GM12878 (cell line): ENCODE measurements around the gene PYGO2. TPM values are rescaled to one million over a fixed set of nuclear protein-coding genes. Genes with fewer than 3 reads are reported as not detected.

Experiments used
- ATAC-seq: fragments of 200-7000 bp; cut with Tn5 transposase; 3 replicates; pipeline ENCODE4 v1.9.1; 2020; ENCODE audit warnings: mild to moderate bottlenecking, moderate library complexity
- BruUV-seq: library from RNA; stranded (reverse); fragments of 400-500 nt; replicated peaks from 2 replicates; lab custom pipeline; 2021; lab: Mats Ljungman, UMichigan
- CTCF ChIA-PET: fragments of 300-600 bp; sonication (Branson Sonifier 250); formaldehyde crosslinking; extraction: SDS; loops from one replicate; lab custom pipeline; 2021; ENCODE audit warnings: inconsistent platforms; lab: Yijun Ruan, JAX
- POLR2A ChIA-PET: fragments of 350-600 bp; formaldehyde crosslinking; extraction: SDS; loops from one replicate; lab custom pipeline; 2021; ENCODE audit warnings: inconsistent platforms; lab: Charles Lee
- RAD21 ChIA-PET: fragments of 300-600 bp; sonication (Branson Sonifier 250); formaldehyde crosslinking; loops from one replicate; lab custom pipeline; 2023; ENCODE audit warnings: antibody characterized with exemption; ENCODE audit not compliant: unreplicated experiment; lab: Charles Lee
- SMC1A ChIA-PET: fragments of 300-600 bp; sonication (Branson Sonifier 250); formaldehyde crosslinking; loops from one replicate; lab custom pipeline; 2023; ENCODE audit not compliant: unreplicated experiment, uncharacterized antibody; lab: Charles Lee
- DNase-seq: peaks from one replicate; pipeline ENCODE4 v3.0.0-alpha.2; 2011; ENCODE audit warnings: low read depth, low spot score
- FAIRE-seq: peaks from 3 replicates; lab custom pipeline; 2011; peaks lifted over from hg19 to GRCh38; lab: Jason Lieb, UNC
- H2AFZ ChIP-seq: 2 replicates; pipeline ENCODE4 v1.6.0; 2011; ENCODE audit warnings: low read depth, low read length, control low read depth; ENCODE audit not compliant: control insufficient read depth
- H3K27ac ChIP-seq: 2 replicates; pipeline ENCODE4 v1.5.1; 2011; ENCODE audit warnings: control low read depth; ENCODE audit not compliant: control insufficient read depth, insufficient read depth
- H3K27me3 ChIP-seq, 2 experiments: replicated peaks in 1 of 2; 2 replicates each; pipeline versions ENCODE4 v1.6.0 to v1.6.1; 2011; ENCODE audit warnings: low read length in 1 of 2; ENCODE audit not compliant: control insufficient read depth in 2 of 2, insufficient read depth in 2 of 2
- H3K36me3 ChIP-seq, 2 experiments: 2 replicates each; pipeline ENCODE4 v1.5.1; 2011; ENCODE audit warnings: low read length in 1 of 2; ENCODE audit not compliant: control insufficient read depth in 2 of 2, insufficient read depth in 2 of 2
- H3K4me1 ChIP-seq: 2 replicates; pipeline ENCODE4 v1.6.1; 2011; ENCODE audit warnings: mild to moderate bottlenecking, low read length, moderate library complexity, mixed read lengths; ENCODE audit not compliant: control insufficient read depth, insufficient read depth
- H3K4me2 ChIP-seq: 2 replicates; pipeline ENCODE4 v1.6.0; 2011; ENCODE audit warnings: control low read depth; ENCODE audit not compliant: control insufficient read depth, insufficient read depth
- H3K4me3 ChIP-seq: fragments of 200-600 bp; sonication (generic); 2 replicates; pipeline ENCODE4 v1.5.1; 2016
- H3K79me2 ChIP-seq: 2 replicates; pipeline ENCODE4 v1.6.0; 2011; ENCODE audit warnings: low read length; ENCODE audit not compliant: control insufficient read depth, insufficient read depth
- H3K9ac ChIP-seq: 2 replicates; pipeline ENCODE4 v1.8.0; 2011; ENCODE audit warnings: low read length, control low read depth, mixed read lengths; ENCODE audit not compliant: control insufficient read depth, insufficient read depth
- H3K9me3 ChIP-seq: replicated peaks from 3 replicates; pipeline ENCODE4 v1.5.1; 2011; ENCODE audit warnings: mild to moderate bottlenecking, low read length; ENCODE audit not compliant: control insufficient read depth, insufficient read depth
- H4K20me1 ChIP-seq: 2 replicates; pipeline ENCODE4 v1.6.0; 2011; ENCODE audit not compliant: control insufficient read depth, insufficient read depth
- KAT2A ChIP-seq: conservative IDR thresholded peaks from 2 replicates; pipeline ENCODE4 v1.6.1; 2011; ENCODE audit warnings: low read depth, low read length; ENCODE audit not compliant: control insufficient read depth
- MEF2A ChIP-seq: IDR thresholded peaks from 2 replicates; pipeline ENCODE4 v1.6.1; 2011; ENCODE audit warnings: low read depth, mild to moderate bottlenecking, low read length, moderate library complexity; ENCODE audit not compliant: insufficient read depth
- RAD51 ChIP-seq: fragments of 450-650 bp; IDR thresholded peaks from 2 replicates; pipeline ENCODE4 v1.6.1; 2016; ENCODE audit warnings: moderate library complexity, mild to moderate bottlenecking, inconsistent platforms
- RELA ChIP-seq: fragments of 450-650 bp; IDR thresholded peaks from 2 replicates; pipeline ENCODE4 v1.8.0; 2014; ENCODE audit warnings: borderline replicate concordance; ENCODE audit not compliant: partially characterized antibody
- SMAD5 ChIP-seq: IDR thresholded peaks from 2 replicates; pipeline ENCODE4 v1.6.1; 2016; ENCODE audit warnings: antibody characterized with exemption, low read depth
- ZNF207 ChIP-seq: fragments of 450-650 bp; IDR thresholded peaks from 2 replicates; pipeline ENCODE4 v1.6.1; 2014; ENCODE audit warnings: antibody characterized with exemption, mild to moderate bottlenecking, borderline replicate concordance
- ZNF592 ChIP-seq: fragments of 450-650 bp; IDR thresholded peaks from 2 replicates; pipeline ENCODE4 v1.6.1; 2017; ENCODE audit warnings: mild to moderate bottlenecking, moderate library complexity
- WGBS: methylation state at CpG from one replicate; pipeline ENCODE4 v1.1.6; 2016; ENCODE audit warnings: low lambda C conversion rate; ENCODE audit not compliant: insufficient replicate concordance, insufficient coverage; ENCODE audit errors: missing lambda C conversion rate; 5-methylcytosine and 5-hydroxymethylcytosine counted together
- in situ Hi-C: fragments of 300-500 bp; cut with MboI; formaldehyde crosslinking; loops from 9 replicates; pipeline ENCODE4 v1.14.3; 2018; ENCODE audit warnings: mixed read lengths
- intact Hi-C: fragments of 100-400 bp; cut with micrococcal nuclease; formaldehyde crosslinking; loops from one replicate; pipeline ENCODE4 v1.14.2; 2022; ENCODE audit not compliant: unreplicated experiment
- polyA plus RNA-seq, 11 experiments: library from polyadenylated mRNA; depleted of rRNA in 4 of 11; unstranded in 6 of 11; stranded (reverse) in 5 of 11; fragments of >200 nt; fragmentation: Nextera tagmentation in 4 of 11; fragmentation: Illumina TruSeq in 1 of 11; extraction: Ambion mirVana in 4 of 11; extraction: Trizol in 1 of 11; gene quantifications; 1 replicate in 1 of 11; 2 replicates in 10 of 11; pipeline versions ENCODE4 v1.2.1 to v1.2.3, GENCODE V29; 2011 to 2016; ENCODE audit warnings: inconsistent platforms in 2 of 11, missing spikeins in 2 of 11, low read depth in 1 of 11
- total RNA-seq, 4 experiments: library from RNA; depleted of rRNA in 3 of 4; stranded (reverse); fragments of >200 nt in 3 of 4; fragmentation: Illumina TruSeq in 1 of 4; extraction: Trizol in 1 of 4; gene quantifications; 2 replicates each; pipeline versions ENCODE4 v1.2.1 to v1.2.3, GENCODE V29; 2013 to 2021
- TF ChIP-seq, protein P1 (sequence below): IDR thresholded peaks from 2 replicates; pipeline ENCODE4 v1.6.1; 2011; ENCODE audit warnings: borderline replicate concordance, low read depth, mild to moderate bottlenecking, moderate library complexity, mixed read lengths, low read length; ENCODE audit not compliant: insufficient read depth; ENCODE audit errors: extremely low read length
- TF ChIP-seq, protein P2 (sequence below): IDR thresholded peaks from 2 replicates; pipeline ENCODE4 v1.6.1; 2011; ENCODE audit warnings: borderline replicate concordance, low read depth, mild to moderate bottlenecking, moderate library complexity, low read length; ENCODE audit not compliant: insufficient read depth, poor library complexity, severe bottlenecking
- TF ChIP-seq, protein P3 (sequence below): fragments of 450-650 bp; formaldehyde crosslinking; IDR thresholded peaks from 2 replicates; pipeline ENCODE4 v1.4.0; 2020; ENCODE audit warnings: mild to moderate bottlenecking, moderate library complexity

The PYGO2 gene
- total and polyA plus RNA-seq, 10 of the 15 experiments (the other 5 are each of a cell fraction or from before 2014, with no cell fraction given) = 8.1 to 33.8 (median 23.5) TPM

- Histone ChIP-seq H3K79me2 (peaks cover 55% of the 10 kb centered on the region), H3K4me1 (peaks cover 31% of the 10 kb centered on the region), H3K4me2 (peak overlapping the region; percentile 97), H3K9me3 (no peaks in the 10 kb centered on the region), H3K4me3 (peak overlapping the region; percentile 87), H3K27ac (peak overlapping the region; percentile 100), H2AFZ (peak overlapping the region; percentile 100), H3K9ac (peak overlapping the region; percentile 97), H4K20me1 (no peaks in the 10 kb centered on the region), H3K36me3 (peaks cover 0 to 3% of the 10 kb centered on the region in 2 experiments; a peak in 1 of 4 replicates), H3K27me3 (no peaks in the 10 kb centered on the region)
- intact Hi-C loops (loop anchor here (2.0 kb wide), 2 partner anchors 25 to 65 kb away; partner anchors contain the start of gene PYGO2), in situ Hi-C loops (no loop called here)
- WGBS = 2% methylated on average over 27 of the region's 27 CpGs
- POLR2A ChIA-PET = interaction anchor here (0.6 to 2.9 kb wide), 26 partner anchors 9 to 943 kb away, joined by 3 to 19 read pairs (median 5); partner anchors contain the start of genes ADAR, CKS1B, FLAD1 and KCNN3
- no peak for DNase-seq
- SMC1A ChIA-PET = interaction anchor here (0.8 to 3.2 kb wide), 14 partner anchors 10 to 264 kb away, joined by 3 to 14 read pairs (median 4); partner anchors contain the start of genes KCNN3 and PBXIP1
- TSS peak; percentile 52 for BruUV-seq
- FAIRE-seq = no peak
- CTCF ChIA-PET = interaction anchor here (0.6 to 3.5 kb wide), 27 partner anchors 15 to 601 kb away, joined by 3 to 20 read pairs (median 5); partner anchors contain the start of genes ADAM15, FLAD1, KRTCAP2 and PBXIP1
- RAD21 ChIA-PET = interaction anchor here (0.6 to 2.6 kb wide), 22 partner anchors 9 to 1043 kb away, joined by 3 to 12 read pairs (median 4); partner anchors contain the start of genes ARHGEF2, CKS1B, KCNN3 and PBXIP1
- ATAC-seq = peak; percentile 2; the same call in 1 of the 3 replicates
- TF ChIP-seq RELA (no peak), ZNF207 (no peak), SMAD5 (no peak), KAT2A (no peak), MEF2A (no peak), ZNF592 (no peak), RAD51 (peak; percentile 98)
- TF ChIP-seq, protein P1, sequence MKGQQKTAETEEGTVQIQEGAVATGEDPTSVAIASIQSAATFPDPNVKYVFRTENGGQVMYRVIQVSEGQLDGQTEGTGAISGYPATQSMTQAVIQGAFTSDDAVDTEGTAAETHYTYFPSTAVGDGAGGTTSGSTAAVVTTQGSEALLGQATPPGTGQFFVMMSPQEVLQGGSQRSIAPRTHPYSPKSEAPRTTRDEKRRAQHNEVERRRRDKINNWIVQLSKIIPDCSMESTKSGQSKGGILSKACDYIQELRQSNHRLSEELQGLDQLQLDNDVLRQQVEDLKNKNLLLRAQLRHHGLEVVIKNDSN = peak; percentile 92
- TF ChIP-seq, protein P2, sequence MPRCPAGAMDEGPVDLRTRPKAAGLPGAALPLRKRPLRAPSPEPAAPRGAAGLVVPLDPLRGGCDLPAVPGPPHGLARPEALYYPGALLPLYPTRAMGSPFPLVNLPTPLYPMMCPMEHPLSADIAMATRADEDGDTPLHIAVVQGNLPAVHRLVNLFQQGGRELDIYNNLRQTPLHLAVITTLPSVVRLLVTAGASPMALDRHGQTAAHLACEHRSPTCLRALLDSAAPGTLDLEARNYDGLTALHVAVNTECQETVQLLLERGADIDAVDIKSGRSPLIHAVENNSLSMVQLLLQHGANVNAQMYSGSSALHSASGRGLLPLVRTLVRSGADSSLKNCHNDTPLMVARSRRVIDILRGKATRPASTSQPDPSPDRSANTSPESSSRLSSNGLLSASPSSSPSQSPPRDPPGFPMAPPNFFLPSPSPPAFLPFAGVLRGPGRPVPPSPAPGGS = no peak
- TF ChIP-seq, protein P3, sequence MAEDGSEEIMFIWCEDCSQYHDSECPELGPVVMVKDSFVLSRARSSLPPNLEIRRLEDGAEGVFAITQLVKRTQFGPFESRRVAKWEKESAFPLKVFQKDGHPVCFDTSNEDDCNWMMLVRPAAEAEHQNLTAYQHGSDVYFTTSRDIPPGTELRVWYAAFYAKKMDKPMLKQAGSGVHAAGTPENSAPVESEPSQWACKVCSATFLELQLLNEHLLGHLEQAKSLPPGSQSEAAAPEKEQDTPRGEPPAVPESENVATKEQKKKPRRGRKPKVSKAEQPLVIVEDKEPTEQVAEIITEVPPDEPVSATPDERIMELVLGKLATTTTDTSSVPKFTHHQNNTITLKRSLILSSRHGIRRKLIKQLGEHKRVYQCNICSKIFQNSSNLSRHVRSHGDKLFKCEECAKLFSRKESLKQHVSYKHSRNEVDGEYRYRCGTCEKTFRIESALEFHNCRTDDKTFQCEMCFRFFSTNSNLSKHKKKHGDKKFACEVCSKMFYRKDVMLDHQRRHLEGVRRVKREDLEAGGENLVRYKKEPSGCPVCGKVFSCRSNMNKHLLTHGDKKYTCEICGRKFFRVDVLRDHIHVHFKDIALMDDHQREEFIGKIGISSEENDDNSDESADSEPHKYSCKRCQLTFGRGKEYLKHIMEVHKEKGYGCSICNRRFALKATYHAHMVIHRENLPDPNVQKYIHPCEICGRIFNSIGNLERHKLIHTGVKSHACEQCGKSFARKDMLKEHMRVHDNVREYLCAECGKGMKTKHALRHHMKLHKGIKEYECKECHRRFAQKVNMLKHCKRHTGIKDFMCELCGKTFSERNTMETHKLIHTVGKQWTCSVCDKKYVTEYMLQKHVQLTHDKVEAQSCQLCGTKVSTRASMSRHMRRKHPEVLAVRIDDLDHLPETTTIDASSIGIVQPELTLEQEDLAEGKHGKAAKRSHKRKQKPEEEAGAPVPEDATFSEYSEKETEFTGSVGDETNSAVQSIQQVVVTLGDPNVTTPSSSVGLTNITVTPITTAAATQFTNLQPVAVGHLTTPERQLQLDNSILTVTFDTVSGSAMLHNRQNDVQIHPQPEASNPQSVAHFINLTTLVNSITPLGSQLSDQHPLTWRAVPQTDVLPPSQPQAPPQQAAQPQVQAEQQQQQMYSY = peak; percentile 49; the same call in 1 of the 2 replicates
Observed at GRCh38 chr1:154935749-154936554, 25.6 kb downstream of the PYGO2 start.
